ENCODE results near the gene TRAPPC3.

TRAPPC3 gene

GRCh38 chr1:36142121-36142520 lies 7.2 kb downstream of the TRAPPC3 start:
- Histone ChIP-seq H3K27me3 (replicated peaks; ENCODE audit: control insufficient read depth, insufficient read depth, low read length) (no peaks in the 10 kb centered on the region), H3K36me3 (ENCODE audit: control insufficient read depth, insufficient read depth, low read length) (peaks cover 11% of the 10 kb centered on the region), H3K4me3 (replicated peaks; ENCODE audit: low read depth, low read length) (no peak overlapping the region)
- no peak for DNase-seq (ENCODE audit: extremely low read depth, insufficient read length)
- no peak for TF ChIP-seq CTCF (IDR thresholded peaks at IDR 0.05; ENCODE audit: insufficient read depth, low read length, poor library complexity, severe bottlenecking)

GRCh38 chr1:36139521-36139920 lies 9.8 kb downstream of the TRAPPC3 start:
- no peak for DNase-seq (ENCODE audit: extremely low read depth, insufficient read length)
- H3K36me3 ChIP-seq (ENCODE audit: control insufficient read depth, insufficient read depth, low read length): peaks cover 18% of the 10 kb centered on the region
- H3K4me3 ChIP-seq (replicated peaks; ENCODE audit: low read depth, low read length): no peak overlapping the region
- H3K27me3 ChIP-seq (replicated peaks; ENCODE audit: control insufficient read depth, insufficient read depth, low read length): no peaks in the 10 kb centered on the region
- TF ChIP-seq CTCF (IDR thresholded peaks at IDR 0.05; ENCODE audit: insufficient read depth, low read length, poor library complexity, severe bottlenecking): no peak

- no peaks in the 10 kb centered on the region for H3K27me3 ChIP-seq (replicated peaks; ENCODE audit: control insufficient read depth, insufficient read depth, low read length)
- no peak for DNase-seq (ENCODE audit: extremely low read depth, insufficient read length)
Measured at GRCh38 chr1:36137776-36138175, 11.5 kb downstream of the TRAPPC3 start.

GRCh38 chr1:36137226-36137625 lies 12.1 kb downstream of the TRAPPC3 start:
- no peaks in the 10 kb centered on the region for H3K27me3 ChIP-seq (replicated peaks; ENCODE audit: control insufficient read depth, insufficient read depth, low read length)
- no peak for TF ChIP-seq CTCF (IDR thresholded peaks at IDR 0.05; ENCODE audit: insufficient read depth, low read length, poor library complexity, severe bottlenecking)
- H3K36me3 ChIP-seq (ENCODE audit: control insufficient read depth, insufficient read depth, low read length): peaks cover 18% of the 10 kb centered on the region
- no peak overlapping the region for H3K4me3 ChIP-seq (replicated peaks; ENCODE audit: low read depth, low read length)
- no peak for DNase-seq (ENCODE audit: extremely low read depth, insufficient read length)

More at GRCh38 chr1:36137776-36138175, 11.5 kb downstream of the TRAPPC3 start:
- no peak for TF ChIP-seq CTCF (IDR thresholded peaks at IDR 0.05; ENCODE audit: insufficient read depth, low read length, poor library complexity, severe bottlenecking)
- Histone ChIP-seq H3K36me3 (ENCODE audit: control insufficient read depth, insufficient read depth, low read length) (peaks cover 18% of the 10 kb centered on the region), H3K4me3 (replicated peaks; ENCODE audit: low read depth, low read length) (no peak overlapping the region)

- TF ChIP-seq CTCF (IDR thresholded peaks at IDR 0.05; ENCODE audit: insufficient read depth, low read length, poor library complexity, severe bottlenecking): no peak
- no peaks in the 10 kb centered on the region for H3K27me3 ChIP-seq (replicated peaks; ENCODE audit: control insufficient read depth, insufficient read depth, low read length)
- H3K36me3 ChIP-seq (ENCODE audit: control insufficient read depth, insufficient read depth, low read length): peaks cover 18% of the 10 kb centered on the region
- H3K4me3 ChIP-seq (replicated peaks; ENCODE audit: low read depth, low read length): no peak overlapping the region
- DNase-seq (ENCODE audit: extremely low read depth, insufficient read length): no peak
Measured at GRCh38 chr1:36136535-36136934, 12.8 kb downstream of the TRAPPC3 start.

- no peak for TF ChIP-seq CTCF (IDR thresholded peaks at IDR 0.05; ENCODE audit: insufficient read depth, low read length, poor library complexity, severe bottlenecking)
- Histone ChIP-seq H3K36me3 (ENCODE audit: control insufficient read depth, insufficient read depth, low read length) (peaks cover 18% of the 10 kb centered on the region), H3K4me3 (replicated peaks; ENCODE audit: low read depth, low read length) (no peak overlapping the region), H3K27me3 (replicated peaks; ENCODE audit: control insufficient read depth, insufficient read depth, low read length) (no peaks in the 10 kb centered on the region)
- DNase-seq (ENCODE audit: extremely low read depth, insufficient read length): no peak
Measured at GRCh38 chr1:36135796-36136195, 13.5 kb downstream of the TRAPPC3 start.
